SU-DHL-6 (cell line): ENCODE data around the gene RARB.

Experiments
- H2AFZ ChIP-seq: fragments of 200-600 bp; sonication (generic); 2 replicates; pipeline ENCODE4 v1.6.1; 2014; ENCODE audit warnings: low read depth, mild to moderate bottlenecking, moderate library complexity, mixed read lengths, antibody characterized with exemption, low read length; ENCODE audit not compliant: severe bottlenecking
- H3F3A ChIP-seq: fragments of 200-600 bp; shearing (Covaris generic); 2 replicates; pipeline ENCODE4 v1.6.0; 2016; ENCODE audit warnings: antibody characterized with exemption, mild to moderate bottlenecking; ENCODE audit not compliant: insufficient read depth
- H3K27ac ChIP-seq: fragments of 200-600 bp; sonication (generic); 2 replicates; pipeline ENCODE4 v1.5.1; 2016; ENCODE audit warnings: low read depth, mild to moderate bottlenecking, low read length, moderate library complexity, mixed read lengths
- H3K27me3 ChIP-seq: fragments of 200-600 bp; sonication (generic), shearing (Covaris generic); 2 replicates; pipeline ENCODE4 v1.6.0; 2014; ENCODE audit warnings: mild to moderate bottlenecking, low read length
- H3K36me3 ChIP-seq: fragments of 200-600 bp; sonication (generic); 2 replicates; pipeline ENCODE4 v1.6.1; 2014; ENCODE audit warnings: mild to moderate bottlenecking, low read length, mixed read lengths
- H3K4me2 ChIP-seq: fragments of 300-600, 200-600 bp; shearing (Covaris generic), sonication (generic); 2 replicates; pipeline ENCODE4 v1.6.0; 2014; ENCODE audit warnings: low read length, low read depth, mild to moderate bottlenecking; ENCODE audit not compliant: poor library complexity, severe bottlenecking
- H3K4me3 ChIP-seq: fragments of 200-600 bp; sonication (generic); 2 replicates; pipeline ENCODE4 v1.5.1; 2014; ENCODE audit warnings: antibody characterized with exemption, low read length, mild to moderate bottlenecking, mixed read lengths; ENCODE audit not compliant: insufficient read depth, poor library complexity, severe bottlenecking
- H3K79me2 ChIP-seq: fragments of 200-600 bp; sonication (generic); 2 replicates; pipeline ENCODE4 v1.6.1; 2014; ENCODE audit warnings: mild to moderate bottlenecking, low read length, moderate library complexity; ENCODE audit not compliant: insufficient read depth
- H3K9ac ChIP-seq: fragments of 200-600 bp; sonication (generic); 2 replicates; pipeline ENCODE4 v1.7.0; 2014; ENCODE audit warnings: mild to moderate bottlenecking, low read length
- H3K9me2 ChIP-seq: fragments of 200-600 bp; sonication (generic); replicated peaks from 2 replicates; pipeline ENCODE4 v1.6.1; 2014; ENCODE audit warnings: low read length; ENCODE audit not compliant: insufficient read depth
- H3K9me3 ChIP-seq: fragments of 200-600 bp; sonication (generic); 2 replicates; pipeline ENCODE4 v1.6.1; 2014; ENCODE audit warnings: low read length, mixed read lengths; ENCODE audit not compliant: insufficient read depth
- H4K20me1 ChIP-seq: fragments of 200-600 bp; sonication (generic); 2 replicates; pipeline ENCODE4 v1.6.1; 2014; ENCODE audit warnings: low read depth, mild to moderate bottlenecking, antibody characterized with exemption, low read length, moderate library complexity, mixed read lengths
- CTCF ChIP-seq: fragments of 200-600 bp; sonication (generic); IDR thresholded peaks from one replicate; pipeline ENCODE4 v1.5.1; 2017; ENCODE audit warnings: antibody characterized with exemption, mild to moderate bottlenecking, low read length, moderate library complexity; ENCODE audit not compliant: insufficient read depth, poor library complexity, severe bottlenecking
- EZH2phosphoT487 ChIP-seq: fragments of 200-600 bp; sonication (generic), shearing (Covaris generic); conservative IDR thresholded peaks from 2 replicates; pipeline ENCODE4 v1.6.1; 2018; ENCODE audit warnings: mild to moderate bottlenecking, antibody characterized with exemption, low read length, moderate library complexity, mixed read lengths

Gene RARB

GRCh38 chr3:25588441-25589103 is 160.5 kb downstream of the RARB start:
- TF ChIP-seq EZH2phosphoT487: no peak
- no peak for TF ChIP-seq CTCF
- Histone ChIP-seq H3K4me2 (no peak overlapping the region), H3K27ac (no peak overlapping the region)

GRCh38 chr3:25589104-25589782 is 161.2 kb downstream of the RARB start:
- Histone ChIP-seq H4K20me1 (no peaks in the 10 kb centered on the region), H3K9me2 (no peaks in the 10 kb centered on the region), H2AFZ (no peak overlapping the region), H3K27me3 (no peaks in the 10 kb centered on the region), H3K79me2 (no peaks in the 10 kb centered on the region), H3K36me3 (no peaks in the 10 kb centered on the region), H3K27ac (no peak overlapping the region), H3F3A (no peaks in the 10 kb centered on the region), H3K4me2 (no peak overlapping the region), H3K4me3 (no peak overlapping the region), H3K9ac (no peak overlapping the region), H3K9me3 (no peaks in the 10 kb centered on the region)
- TF ChIP-seq CTCF (no peak), EZH2phosphoT487 (no peak)

More at GRCh38 chr3:25588441-25589103, 160.5 kb downstream of the RARB start:
- Histone ChIP-seq H2AFZ (no peak overlapping the region), H3K36me3 (no peaks in the 10 kb centered on the region), H3K79me2 (no peaks in the 10 kb centered on the region), H3K4me3 (no peak overlapping the region), H3K9me3 (no peaks in the 10 kb centered on the region), H3K9ac (no peak overlapping the region), H4K20me1 (no peaks in the 10 kb centered on the region), H3K9me2 (no peaks in the 10 kb centered on the region), H3K27me3 (no peaks in the 10 kb centered on the region), H3F3A (no peaks in the 10 kb centered on the region)

GRCh38 chr3:25589783-25590258 is 161.8 kb downstream of the RARB start:
- Histone ChIP-seq H4K20me1 (no peaks in the 10 kb centered on the region), H2AFZ (no peak overlapping the region)

More at GRCh38 chr3:25589783-25590258, 161.8 kb downstream of the RARB start:
- no peak overlapping the region for H3K4me2 ChIP-seq
- H3K9me2 ChIP-seq: no peaks in the 10 kb centered on the region
- H3K79me2 ChIP-seq: no peaks in the 10 kb centered on the region
- no peaks in the 10 kb centered on the region for H3K36me3 ChIP-seq
- H3K4me3 ChIP-seq: no peak overlapping the region
- no peak overlapping the region for H3K27ac ChIP-seq
- TF ChIP-seq CTCF: no peak
- TF ChIP-seq EZH2phosphoT487: no peak
- H3F3A ChIP-seq: no peaks in the 10 kb centered on the region
- no peaks in the 10 kb centered on the region for H3K27me3 ChIP-seq
- no peak overlapping the region for H3K9ac ChIP-seq
- no peaks in the 10 kb centered on the region for H3K9me3 ChIP-seq
